GM19397 (cell line): Measurements from ENCODE around the gene IPO11.
"Not testable (repeated sequence)": the region's sequence is repeated elsewhere in the genome, so short reads cannot be mapped to it uniquely, and the experiment has no call there.

ENCODE experiments used
- ATAC-seq: cut with Tn5 transposase; IDR thresholded peaks from one replicate; pipeline ENCODE4 v1.9.1; 2021; ENCODE audit warnings: mild to moderate bottlenecking, moderate library complexity; ENCODE audit not compliant: unreplicated experiment

IPO11 gene

DNA sequence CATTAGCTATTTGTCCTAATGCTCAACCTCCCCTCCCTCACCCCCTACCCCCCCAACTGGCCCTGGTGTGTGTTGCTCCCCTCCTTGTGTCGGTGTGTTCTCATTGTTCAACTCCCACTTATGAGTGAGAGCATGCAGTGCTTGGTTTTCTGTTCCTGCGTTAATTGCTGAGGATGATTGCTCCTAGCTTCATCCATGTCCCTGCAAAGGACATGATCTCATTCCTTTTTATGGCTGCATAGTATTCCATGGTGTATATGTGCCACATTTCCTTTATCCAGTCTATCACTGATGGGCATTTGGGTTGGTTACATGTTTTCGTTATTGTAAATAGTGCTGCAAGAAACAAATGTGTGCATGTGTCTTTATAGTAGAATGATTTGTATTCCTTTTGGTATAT, 153.2 kb downstream of the IPO11 start:
- ATAC-seq, result not testable (repeated sequence)

DNA sequence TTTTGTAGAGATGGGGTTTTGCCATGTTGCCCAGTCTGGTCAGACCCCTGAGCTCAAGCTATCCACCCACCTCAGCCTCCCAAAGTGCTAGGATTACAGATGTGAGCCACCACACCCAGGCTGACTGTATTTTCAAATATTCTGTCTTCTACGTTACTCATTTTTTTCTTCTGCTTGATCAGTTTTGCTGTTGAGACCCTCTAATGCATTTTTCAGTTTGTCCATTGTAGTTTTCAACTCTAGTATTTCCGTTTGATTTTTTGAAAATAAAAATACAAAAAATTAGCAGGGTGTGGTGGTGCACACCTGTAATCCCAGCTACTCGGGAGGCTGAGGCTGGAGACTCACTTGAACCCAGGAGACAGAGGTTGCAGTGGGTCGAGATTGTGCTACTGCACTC, 155.6 kb downstream of the IPO11 start:
- ATAC-seq, result no peak

DNA sequence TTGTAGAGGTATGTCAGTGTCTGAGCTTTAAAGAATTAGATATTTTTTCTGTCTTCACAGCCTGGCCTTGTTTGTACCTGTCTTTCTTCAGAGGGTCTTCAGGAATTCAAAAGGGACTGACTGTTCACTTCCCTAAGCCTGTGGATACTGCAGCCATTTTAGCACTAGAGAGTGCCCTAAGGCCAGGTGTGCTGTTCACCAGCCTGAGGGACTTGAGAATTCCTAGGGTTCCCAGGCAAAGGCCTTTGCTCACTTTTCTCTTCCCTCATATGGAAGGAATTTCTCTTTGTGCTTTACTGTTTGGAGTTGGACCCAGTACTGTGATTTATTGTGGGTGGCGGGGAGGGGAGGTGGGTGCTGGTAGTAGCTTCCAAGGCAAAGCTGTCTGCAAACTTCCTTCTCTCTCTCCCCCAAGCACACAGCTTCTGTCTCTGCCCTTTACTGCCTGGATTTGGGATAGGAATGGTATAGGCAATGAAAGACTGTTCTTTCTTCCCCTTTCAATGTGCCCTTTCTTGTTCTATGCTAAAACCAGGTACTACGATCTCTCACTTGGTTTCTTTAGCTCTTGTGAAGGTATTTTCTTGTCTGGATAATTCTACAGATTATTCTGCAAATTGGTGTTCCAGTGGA, 156.4 kb downstream of the IPO11 start:
- ATAC-seq, result no peak

DNA sequence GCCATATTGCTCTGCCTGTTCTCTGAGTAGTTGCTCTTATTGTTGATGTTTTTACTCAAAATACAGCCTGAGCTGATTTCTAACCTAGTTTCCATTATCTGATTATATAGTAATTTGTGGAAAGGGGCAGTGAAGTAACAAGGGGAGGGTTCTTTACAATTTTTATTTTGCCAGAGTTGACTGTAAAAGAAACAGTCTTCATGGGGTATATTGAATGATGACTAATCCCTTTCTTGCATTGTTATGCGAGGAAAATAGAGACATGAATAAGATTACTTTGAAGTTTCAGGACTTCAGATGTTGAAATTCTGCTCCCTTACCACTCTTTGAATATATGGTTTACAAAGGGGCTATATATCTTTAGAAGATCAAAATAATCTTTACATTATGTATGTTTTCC, 156.9 kb downstream of the IPO11 start:
- no peak for ATAC-seq

DNA sequence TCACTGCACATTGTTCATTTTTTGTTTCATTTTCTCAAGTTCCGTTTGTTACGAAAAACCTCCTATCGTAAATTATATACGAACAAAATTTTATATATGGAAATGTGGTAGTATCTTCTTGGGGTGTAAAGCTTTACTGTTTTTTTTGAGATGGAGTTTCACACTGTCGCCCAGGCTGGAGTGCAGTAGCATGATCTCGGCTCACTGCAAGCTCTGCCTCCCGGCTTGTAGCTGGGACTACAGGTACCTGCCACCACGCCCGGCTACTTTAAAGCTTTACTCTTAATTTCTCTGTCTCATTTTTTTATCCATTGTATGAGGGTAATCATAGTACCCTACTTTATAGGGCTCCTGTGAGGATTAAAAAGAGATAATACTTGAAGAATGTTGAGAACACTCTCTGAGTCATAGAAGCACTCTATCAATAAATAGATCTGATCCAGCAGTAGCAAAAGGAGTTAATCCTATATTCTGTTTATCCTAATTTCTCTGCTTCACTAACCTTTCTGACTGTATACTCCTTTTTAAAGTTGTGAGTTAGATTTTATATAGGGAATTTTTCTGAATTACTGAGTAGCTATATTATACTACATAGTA, 160.5 kb downstream of the IPO11 start:
- no peak for ATAC-seq

DNA sequence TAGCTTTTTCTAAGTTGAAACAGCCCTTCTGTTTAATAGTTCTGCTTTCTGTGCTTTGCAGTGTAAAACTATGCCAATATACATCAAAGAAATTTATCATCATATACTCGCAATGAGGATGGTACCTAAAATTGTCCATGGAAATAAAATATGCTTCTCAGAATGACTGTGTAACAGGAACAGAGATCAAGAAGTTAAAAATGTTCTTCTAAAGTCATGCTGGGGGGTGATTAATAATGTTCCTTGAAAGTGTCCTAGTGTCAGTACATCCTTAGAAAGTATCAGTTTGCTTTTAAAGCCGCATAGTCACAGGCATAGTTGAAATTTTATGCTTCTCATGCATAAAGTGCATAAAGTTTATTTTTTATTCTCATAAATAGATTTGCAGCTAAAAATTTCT, 162.0 kb downstream of the IPO11 start:
- no peak for ATAC-seq

DNA sequence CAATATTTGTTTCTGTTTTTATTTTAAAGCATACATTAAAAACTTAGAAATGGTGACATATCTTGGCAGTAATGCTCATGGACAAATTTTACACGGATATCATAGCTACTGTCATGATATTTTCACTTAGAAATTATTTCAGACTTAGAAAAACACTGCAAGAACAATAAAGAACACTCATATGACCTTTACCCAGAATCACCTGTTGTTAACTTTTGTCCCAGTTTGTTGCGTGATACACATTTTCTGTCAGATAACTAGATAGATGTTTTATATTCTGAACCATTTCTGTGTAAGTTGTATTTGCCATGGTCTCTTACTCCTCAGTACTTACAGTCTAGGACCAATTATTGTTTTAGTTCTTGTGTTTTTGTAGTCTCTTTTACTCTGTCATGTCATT, 162.5 kb downstream of the IPO11 start:
- ATAC-seq, result no peak

DNA sequence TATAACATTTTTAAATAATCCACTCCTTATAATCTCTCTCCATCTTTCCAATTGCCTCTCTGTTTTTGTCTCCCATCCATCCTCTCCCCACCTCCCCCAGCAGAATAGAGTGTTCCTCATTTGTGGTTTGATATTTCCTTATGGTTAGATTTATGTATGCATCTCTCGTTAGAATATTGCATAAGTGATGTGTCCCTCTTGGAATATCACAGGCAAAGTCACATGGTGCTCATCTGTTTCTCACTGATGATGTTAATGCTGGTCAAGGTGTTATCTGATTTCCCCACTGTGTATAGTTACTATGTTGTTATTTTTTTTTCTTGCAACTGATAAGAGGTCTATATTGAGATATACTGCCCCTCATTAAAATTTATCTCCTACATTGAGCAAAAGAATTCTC, 162.9 kb downstream of the IPO11 start:
- ATAC-seq, result no peak

DNA sequence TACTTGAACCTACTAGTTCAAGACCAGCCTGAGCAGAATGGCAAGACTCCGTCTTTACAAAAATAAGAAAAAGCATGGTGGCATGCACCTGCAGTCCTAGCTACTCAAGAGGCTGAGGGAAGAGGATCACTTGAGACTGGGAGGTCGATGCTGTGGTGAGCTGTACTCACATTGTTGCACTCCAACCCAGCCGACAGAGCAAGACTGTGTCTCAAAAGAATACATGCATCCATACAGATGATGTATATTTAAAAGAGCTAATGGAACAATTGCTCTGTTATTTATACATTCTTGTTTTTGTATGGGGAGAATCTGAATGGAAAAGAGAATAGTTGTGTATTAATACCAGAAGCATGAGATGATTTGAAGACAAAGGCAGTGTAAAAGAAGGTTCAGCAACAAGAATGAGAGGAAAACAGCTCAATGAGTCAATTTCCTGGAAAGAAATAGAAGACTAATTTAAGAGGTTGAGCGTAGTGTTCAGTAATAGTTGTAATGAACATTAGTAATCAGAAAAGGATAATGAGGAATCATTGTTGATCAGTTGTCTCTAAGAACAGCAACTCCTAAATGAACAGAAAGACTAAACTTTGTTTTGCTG, 164.1 kb downstream of the IPO11 start:
- no peak for ATAC-seq

DNA sequence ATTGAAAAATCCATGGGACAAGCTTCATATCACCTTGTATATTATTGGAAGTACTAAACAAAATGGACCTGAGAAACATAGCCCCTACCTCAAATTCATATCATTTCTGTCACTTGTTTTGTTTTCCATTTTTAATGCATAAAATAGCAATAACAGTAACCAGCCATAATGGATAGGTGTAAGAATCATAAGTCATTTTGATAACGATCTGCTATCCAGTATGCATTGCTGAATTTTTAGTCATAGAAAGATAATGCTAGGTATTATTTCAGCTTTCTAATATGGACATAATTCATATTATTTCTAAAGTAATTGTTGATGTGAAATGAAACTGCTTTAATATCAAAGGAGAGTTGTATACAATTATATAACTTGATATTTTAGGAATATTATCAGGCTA, 164.9 kb downstream of the IPO11 start:
- ATAC-seq, result no peak

DNA sequence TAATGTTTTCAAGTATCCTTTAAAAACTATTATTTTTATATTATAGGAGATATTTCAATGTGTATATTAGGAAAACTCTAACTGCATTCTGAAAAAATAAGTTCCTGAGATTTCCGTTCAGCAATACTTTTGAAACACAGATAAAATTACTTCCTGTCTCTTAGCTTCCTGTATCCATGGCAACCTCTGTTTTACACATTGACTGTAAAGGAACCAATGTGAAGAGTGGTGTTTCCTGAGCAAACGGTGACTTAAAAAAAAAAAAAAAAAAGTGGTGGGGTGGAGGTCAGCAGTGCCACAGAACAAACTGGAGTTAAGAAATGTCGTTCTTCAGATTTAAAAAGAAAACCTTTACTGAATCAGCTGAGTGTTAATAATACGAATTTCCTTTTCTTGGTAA, 166.0 kb downstream of the IPO11 start, which contains the start of gene LRRC70:
LRRC70 (plus strand) TSS at position 280 of the 400 bp plus-strand sequence. CDS start 620 bp downstream, outside the sequence.
- ATAC-seq, result peak; percentile 71

DNA sequence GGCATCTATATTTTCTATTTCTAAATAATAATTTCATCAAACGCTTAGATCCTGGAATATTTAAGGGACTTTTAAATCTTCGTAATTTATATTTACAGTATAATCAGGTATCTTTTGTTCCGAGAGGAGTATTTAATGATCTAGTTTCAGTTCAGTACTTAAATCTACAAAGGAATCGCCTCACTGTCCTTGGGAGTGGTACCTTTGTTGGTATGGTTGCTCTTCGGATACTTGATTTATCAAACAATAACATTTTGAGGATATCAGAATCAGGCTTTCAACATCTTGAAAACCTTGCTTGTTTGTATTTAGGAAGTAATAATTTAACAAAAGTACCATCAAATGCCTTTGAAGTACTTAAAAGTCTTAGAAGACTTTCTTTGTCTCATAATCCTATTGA, 167.2 kb downstream of the IPO11 start:
- ATAC-seq, result no peak

DNA sequence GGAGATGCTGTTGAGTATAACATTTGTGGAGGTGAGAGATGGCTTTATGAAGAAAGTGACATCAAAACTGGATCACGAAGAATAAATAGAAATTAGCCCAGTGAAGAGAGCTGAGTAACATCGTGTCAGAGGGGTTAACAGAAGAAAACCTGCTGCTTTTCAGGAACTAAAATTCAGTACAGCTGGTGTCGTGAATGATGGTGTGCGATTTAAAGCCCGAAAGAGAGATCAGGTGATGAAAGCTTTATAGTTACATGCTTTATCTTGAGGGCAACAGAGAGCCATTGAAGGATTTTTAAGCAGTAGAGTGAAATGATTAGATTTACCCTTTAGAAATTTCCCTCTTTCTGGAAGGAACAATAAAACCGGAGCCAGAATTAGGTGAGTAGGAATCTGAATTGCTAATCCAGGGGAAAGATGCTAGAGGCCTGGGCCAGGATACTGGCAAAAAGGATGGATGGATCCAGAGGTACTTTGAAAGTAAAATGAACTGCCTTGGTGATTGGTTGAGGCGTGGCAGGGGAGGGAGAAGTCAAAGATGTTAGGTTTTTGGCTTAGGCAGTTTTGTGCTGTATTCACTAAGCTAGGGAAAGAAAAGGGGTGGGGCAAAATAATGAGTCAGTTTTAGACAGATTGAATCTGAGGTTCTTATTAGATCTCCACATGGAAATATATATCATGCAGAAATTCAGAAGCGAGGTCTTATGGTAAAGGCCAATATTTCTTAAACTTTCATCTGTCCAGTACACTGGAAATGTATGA, 169.5 kb downstream of the IPO11 start:
- ATAC-seq, result no peak

DNA sequence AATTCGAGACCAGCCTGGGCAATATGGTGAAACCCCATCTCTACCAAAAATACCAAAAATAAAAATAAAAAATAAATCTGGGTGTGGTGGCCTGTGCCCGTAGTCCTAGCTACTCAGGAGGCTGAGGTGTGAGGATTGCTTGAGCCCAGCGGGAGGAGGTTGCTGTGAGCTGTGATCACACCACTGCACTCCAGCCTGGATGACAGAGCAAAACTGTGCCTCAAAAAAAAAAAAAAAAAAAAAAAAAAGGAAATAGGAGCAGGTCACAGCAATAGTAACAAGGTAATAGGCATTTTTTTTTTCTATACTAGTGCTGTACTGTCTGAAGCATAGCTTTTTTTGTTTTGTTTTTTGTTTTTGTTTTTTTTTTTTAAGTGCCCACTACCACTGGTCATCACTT, 171.8 kb downstream of the IPO11 start:
- no peak for ATAC-seq

DNA sequence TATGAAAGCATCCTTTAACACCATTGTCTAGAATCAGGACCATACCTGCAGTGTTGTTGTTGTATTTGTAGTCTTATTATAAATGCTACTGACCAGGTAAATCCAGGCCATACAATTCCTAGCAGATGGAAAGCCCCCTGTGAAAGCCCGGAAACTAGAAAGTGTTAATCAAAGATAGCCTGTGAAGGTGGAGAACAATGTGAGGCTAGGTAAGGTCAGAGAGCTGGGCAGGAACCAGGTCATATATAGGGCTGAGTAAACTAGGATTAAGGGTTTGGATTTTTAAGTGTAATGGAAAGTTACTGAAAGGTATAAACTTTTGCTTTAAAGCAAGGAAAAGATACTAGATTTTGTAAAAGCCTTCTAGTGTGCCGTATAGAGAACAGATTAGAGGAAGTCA, 172.7 kb downstream of the IPO11 start:
- ATAC-seq, result no peak

DNA sequence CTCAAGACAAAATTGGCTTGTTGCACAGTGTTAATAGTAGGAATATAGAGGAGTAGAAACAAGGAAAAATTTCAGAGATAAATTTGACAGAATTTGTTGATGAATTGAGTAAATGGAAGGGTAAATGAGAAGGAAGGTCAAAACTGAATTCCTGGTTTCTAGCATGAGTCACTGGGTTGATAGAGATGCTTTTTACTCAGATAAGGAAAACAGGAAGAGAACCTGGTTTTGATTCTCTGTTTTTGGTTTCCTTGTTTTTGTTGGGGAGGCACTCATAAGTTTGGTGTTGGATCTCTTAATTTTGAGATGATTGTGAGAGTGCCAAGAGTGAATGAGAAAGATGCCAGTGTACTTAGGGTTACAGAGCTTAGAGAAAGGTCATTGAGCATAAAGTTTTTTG, 173.2 kb downstream of the IPO11 start:
- no peak for ATAC-seq

DNA sequence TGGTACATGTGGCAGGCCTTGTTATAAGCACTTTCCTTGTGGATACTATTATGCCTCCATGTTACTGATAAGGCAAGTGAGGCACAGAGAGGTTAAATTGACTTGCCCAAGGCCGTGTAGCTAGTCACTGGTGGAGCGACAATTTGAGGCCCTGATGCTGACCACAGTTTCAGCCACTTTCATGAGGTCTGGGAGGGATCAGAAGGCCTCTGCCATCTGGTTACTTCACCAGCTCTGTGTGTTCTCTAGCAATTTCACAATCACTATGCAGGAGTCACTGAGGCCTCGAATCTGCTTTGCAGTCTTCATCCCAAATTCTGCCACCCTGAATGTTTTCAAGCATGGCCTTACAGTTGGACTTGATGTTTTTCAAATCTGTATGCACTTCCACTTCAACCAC, 175.2 kb downstream of the IPO11 start:
- no peak for ATAC-seq

DNA sequence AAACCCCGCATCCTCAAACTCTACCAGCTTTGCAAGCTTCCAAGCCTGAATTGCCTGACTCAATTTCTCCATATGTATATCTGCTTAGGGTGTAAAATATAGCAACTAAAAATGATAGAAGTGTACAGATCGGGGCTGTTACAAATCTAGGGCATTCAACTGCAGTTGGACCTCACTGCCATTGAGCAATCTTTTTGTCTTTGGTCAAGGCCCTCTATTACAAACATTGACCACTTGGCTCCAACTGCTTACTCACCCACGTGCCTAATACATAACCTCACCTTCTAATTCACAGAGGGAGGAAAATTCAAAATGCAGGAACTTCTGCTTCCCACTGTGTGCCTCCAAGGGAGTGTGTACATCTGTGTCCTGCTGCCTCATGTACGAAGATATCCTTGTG, 176.1 kb downstream of the IPO11 start:
- ATAC-seq, result no peak

DNA sequence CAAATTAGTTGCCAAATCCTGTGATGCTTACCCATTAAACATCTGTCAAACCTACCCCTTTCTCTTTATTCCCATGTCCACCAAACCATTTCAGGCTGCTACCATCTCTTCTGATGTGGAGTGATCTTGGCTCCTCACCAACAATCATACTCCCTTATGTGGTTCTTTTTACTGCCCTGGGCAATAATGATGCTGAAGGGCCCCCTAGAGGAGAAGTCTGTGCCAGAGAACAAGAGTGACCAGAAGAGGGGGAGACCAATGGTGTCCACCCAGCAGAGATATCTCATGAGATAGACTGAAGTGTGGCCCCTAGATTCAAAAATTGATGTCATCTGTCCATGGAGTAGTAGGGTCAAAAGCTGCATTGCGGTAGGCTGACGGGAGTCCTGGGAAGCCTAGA, 176.9 kb downstream of the IPO11 start:
- ATAC-seq, result no peak

DNA sequence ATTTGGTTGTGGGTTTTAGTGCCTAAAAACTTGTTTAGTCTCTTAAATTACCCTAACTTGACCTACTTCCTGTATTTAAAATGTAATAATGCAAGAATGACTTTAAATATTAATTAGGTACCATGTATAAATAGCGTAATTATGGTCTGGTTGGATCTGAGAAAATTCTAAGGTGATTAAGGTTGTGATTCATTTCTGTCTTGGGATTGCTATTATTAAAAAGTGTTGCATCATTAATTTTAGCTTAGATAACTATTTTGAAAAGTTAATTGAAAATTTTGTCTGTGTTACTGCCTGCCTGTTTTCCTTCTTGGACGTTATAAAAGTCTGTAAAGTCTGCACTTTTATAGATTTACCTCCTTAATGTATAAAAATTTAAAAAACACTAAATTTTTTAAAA, 177.8 kb downstream of the IPO11 start:
- no peak for ATAC-seq

DNA sequence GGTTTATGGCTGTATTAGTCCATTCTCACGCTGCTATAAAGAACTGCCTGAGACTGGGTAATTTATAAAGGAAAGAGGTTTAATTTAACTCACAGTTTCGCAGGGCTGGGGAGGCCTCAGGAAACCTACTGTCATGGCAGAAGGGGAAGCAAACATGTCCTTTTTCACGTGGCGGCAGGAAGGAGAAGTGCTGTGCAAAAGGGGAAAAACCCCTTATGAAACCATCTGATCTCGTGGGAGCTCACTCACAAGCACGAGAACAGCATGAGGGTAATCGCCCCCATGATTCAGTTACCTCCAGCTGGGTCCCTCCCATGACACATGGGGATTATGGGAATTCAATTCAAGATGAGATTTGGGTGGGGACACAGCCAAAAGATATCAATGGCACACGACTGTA, 180.0 kb downstream of the IPO11 start:
- ATAC-seq, result no peak

DNA sequence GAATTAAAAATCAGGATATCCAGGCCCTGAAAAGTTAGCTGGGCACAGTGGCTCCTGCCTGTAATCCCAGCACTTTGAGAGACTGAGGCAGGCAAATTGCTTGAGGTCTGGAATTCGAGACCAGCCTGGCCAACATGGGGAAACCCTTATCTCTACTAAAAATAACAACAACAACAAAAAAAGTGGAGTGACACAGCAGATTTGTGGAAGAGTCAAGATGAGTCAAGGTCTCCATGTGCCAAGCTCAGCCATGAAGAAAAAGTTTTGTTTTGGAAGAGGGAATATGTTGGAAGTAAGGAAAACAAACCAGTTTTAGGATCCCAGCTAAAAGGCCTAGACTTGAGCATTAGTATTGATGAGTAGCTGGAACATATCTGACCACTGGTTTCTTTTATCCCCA, 180.8 kb downstream of the IPO11 start:
- ATAC-seq, result no peak
